Neural cell (in vitro differentiated cells): Measurements from ENCODE around the gene STPG3. TPM values are rescaled to one million over a fixed set of nuclear protein-coding genes. Genes with fewer than 3 reads are reported as not detected.

Experiments
- H2AFZ ChIP-seq: fragments of 200-600, 300-800 bp; sonication (generic), shearing (Covaris generic); 2 replicates; pipeline ENCODE4 v1.6.0; 2014; ENCODE audit warnings: low read depth, mild to moderate bottlenecking, antibody characterized with exemption, low read length, moderate library complexity
- H3F3A ChIP-seq: fragments of 200-600 bp; shearing (Covaris generic); 2 replicates; pipeline ENCODE4 v1.6.1; 2016; ENCODE audit warnings: mild to moderate bottlenecking, moderate library complexity, mixed read lengths, antibody characterized with exemption, low read length; ENCODE audit not compliant: insufficient read depth, poor library complexity, severe bottlenecking
- H3K27ac ChIP-seq: fragments of 200-600, 300-800 bp; sonication (generic), shearing (Covaris generic); 2 replicates; pipeline ENCODE4 v1.5.1; 2014; ENCODE audit warnings: mild to moderate bottlenecking, low read length, moderate library complexity
- H3K27me3 ChIP-seq: fragments of 300-800, 200-600 bp; sonication (generic), shearing (Covaris generic); 2 replicates; pipeline ENCODE4 v1.6.0; 2014; ENCODE audit warnings: mild to moderate bottlenecking, low read depth, low read length, moderate library complexity; ENCODE audit not compliant: insufficient read depth
- H3K36me3 ChIP-seq: fragments of 300-800, 200-600 bp; sonication (generic), shearing (Covaris generic); 2 replicates; pipeline ENCODE4 v1.5.1; 2014; ENCODE audit warnings: mild to moderate bottlenecking, antibody characterized with exemption, low read length, moderate library complexity; ENCODE audit not compliant: insufficient read depth
- H3K4me2 ChIP-seq: fragments of 300-800, 200-600 bp; sonication (generic), shearing (Covaris generic); 2 replicates; pipeline ENCODE4 v1.6.0; 2014; ENCODE audit warnings: mild to moderate bottlenecking, low read length
- H3K4me3 ChIP-seq: fragments of 300-800, 200-600 bp; sonication (generic), shearing (Covaris generic); 2 replicates; pipeline ENCODE4 v1.5.1; 2014; ENCODE audit warnings: mild to moderate bottlenecking, low read length, moderate library complexity
- H3K79me2 ChIP-seq: fragments of 200-600 bp; shearing (Covaris generic); replicated peaks from 2 replicates; pipeline ENCODE4 v1.6.0; 2014; ENCODE audit warnings: mild to moderate bottlenecking, low read length, moderate library complexity; ENCODE audit not compliant: insufficient read depth
- H3K9ac ChIP-seq: fragments of 300-800, 200-600 bp; sonication (generic), shearing (Covaris generic); 2 replicates; pipeline ENCODE4 v1.6.1; 2016; ENCODE audit warnings: mild to moderate bottlenecking, low read length, mixed read lengths
- H3K9me2 ChIP-seq: fragments of 200-600 bp; shearing (Covaris generic); 2 replicates; pipeline ENCODE4 v1.6.1; 2016; ENCODE audit warnings: mild to moderate bottlenecking, low read length, mixed read lengths; ENCODE audit not compliant: insufficient read depth
- H3K9me3 ChIP-seq: fragments of 200-600, 300-800 bp; sonication (generic), shearing (Covaris generic); 2 replicates; pipeline ENCODE4 v1.6.1; 2016; ENCODE audit warnings: mild to moderate bottlenecking, mixed run types, low read length, moderate library complexity, mixed read lengths
- H4K20me1 ChIP-seq: fragments of 200-600 bp; shearing (Covaris generic); 2 replicates; pipeline ENCODE4 v1.6.1; 2016; ENCODE audit warnings: mild to moderate bottlenecking, mixed run types; ENCODE audit not compliant: insufficient read depth
- CTCF ChIP-seq: fragments of 450-650 bp; IDR thresholded peaks from 2 replicates; pipeline ENCODE4 v1.5.1; 2014; ENCODE audit warnings: antibody characterized with exemption, mild to moderate bottlenecking, moderate library complexity; ENCODE audit not compliant: poor library complexity, severe bottlenecking
- EP300 ChIP-seq: fragments of 450-650 bp; conservative IDR thresholded peaks from 2 replicates; pipeline ENCODE4 v1.6.1; 2014; ENCODE audit warnings: antibody characterized with exemption, mild to moderate bottlenecking, moderate library complexity; ENCODE audit not compliant: poor library complexity, severe bottlenecking
- EZH2 ChIP-seq: fragments of 200-600, 300-800 bp; shearing (Covaris generic), sonication (generic); IDR thresholded peaks from 2 replicates; pipeline ENCODE4 v1.6.1; 2014; ENCODE audit warnings: antibody characterized with exemption, low read length, borderline replicate concordance, mild to moderate bottlenecking; ENCODE audit not compliant: insufficient read depth, poor library complexity, severe bottlenecking
- MXI1 ChIP-seq: fragments of 450-650 bp; conservative IDR thresholded peaks from 2 replicates; pipeline ENCODE4 v1.6.1; 2014; ENCODE audit warnings: antibody characterized with exemption, mild to moderate bottlenecking; ENCODE audit not compliant: poor library complexity, severe bottlenecking
- POLR2AphosphoS5 ChIP-seq: IDR thresholded peaks from 2 replicates; pipeline ENCODE4 v1.6.1; 2012
- RAD21 ChIP-seq: fragments of 450-650 bp; conservative IDR thresholded peaks from 2 replicates; pipeline ENCODE4 v1.6.1; 2014; ENCODE audit warnings: antibody characterized with exemption, mild to moderate bottlenecking, moderate library complexity
- SMC3 ChIP-seq: fragments of 450-650 bp; conservative IDR thresholded peaks from 2 replicates; pipeline ENCODE4 v1.6.1; 2014; ENCODE audit warnings: antibody characterized with exemption, mild to moderate bottlenecking, moderate library complexity; ENCODE audit not compliant: poor library complexity
- TAF1 ChIP-seq: IDR thresholded peaks from 2 replicates; pipeline ENCODE4 v1.6.1; 2012; ENCODE audit warnings: low read depth
- polyA plus RNA-seq: library from polyadenylated mRNA; depleted of rRNA; stranded (reverse); fragments of >200 nt; gene quantifications from 2 replicates; pipeline ENCODE4 v1.2.3, GENCODE V29; 2014
- TF ChIP-seq, protein P1 (sequence below): IDR thresholded peaks from 2 replicates; pipeline ENCODE4 v1.6.1; 2012; ENCODE audit warnings: borderline replicate concordance

Gene STPG3
- polyA plus RNA-seq, 1 donor from 2014 or later: not detected

- no peak overlapping the region for H3K9ac ChIP-seq
- H3K9me2 ChIP-seq: no peaks in the 10 kb centered on the region
- H3K4me3 ChIP-seq: no peak overlapping the region
- H3K79me2 ChIP-seq: no peaks in the 10 kb centered on the region
- no peaks in the 10 kb centered on the region for H3F3A ChIP-seq
- H2AFZ ChIP-seq: no peak overlapping the region
- no peaks in the 10 kb centered on the region for H3K27me3 ChIP-seq
- H3K4me2 ChIP-seq: no peak overlapping the region
- no peak for TF ChIP-seq EZH2
- TF ChIP-seq, protein P1, sequence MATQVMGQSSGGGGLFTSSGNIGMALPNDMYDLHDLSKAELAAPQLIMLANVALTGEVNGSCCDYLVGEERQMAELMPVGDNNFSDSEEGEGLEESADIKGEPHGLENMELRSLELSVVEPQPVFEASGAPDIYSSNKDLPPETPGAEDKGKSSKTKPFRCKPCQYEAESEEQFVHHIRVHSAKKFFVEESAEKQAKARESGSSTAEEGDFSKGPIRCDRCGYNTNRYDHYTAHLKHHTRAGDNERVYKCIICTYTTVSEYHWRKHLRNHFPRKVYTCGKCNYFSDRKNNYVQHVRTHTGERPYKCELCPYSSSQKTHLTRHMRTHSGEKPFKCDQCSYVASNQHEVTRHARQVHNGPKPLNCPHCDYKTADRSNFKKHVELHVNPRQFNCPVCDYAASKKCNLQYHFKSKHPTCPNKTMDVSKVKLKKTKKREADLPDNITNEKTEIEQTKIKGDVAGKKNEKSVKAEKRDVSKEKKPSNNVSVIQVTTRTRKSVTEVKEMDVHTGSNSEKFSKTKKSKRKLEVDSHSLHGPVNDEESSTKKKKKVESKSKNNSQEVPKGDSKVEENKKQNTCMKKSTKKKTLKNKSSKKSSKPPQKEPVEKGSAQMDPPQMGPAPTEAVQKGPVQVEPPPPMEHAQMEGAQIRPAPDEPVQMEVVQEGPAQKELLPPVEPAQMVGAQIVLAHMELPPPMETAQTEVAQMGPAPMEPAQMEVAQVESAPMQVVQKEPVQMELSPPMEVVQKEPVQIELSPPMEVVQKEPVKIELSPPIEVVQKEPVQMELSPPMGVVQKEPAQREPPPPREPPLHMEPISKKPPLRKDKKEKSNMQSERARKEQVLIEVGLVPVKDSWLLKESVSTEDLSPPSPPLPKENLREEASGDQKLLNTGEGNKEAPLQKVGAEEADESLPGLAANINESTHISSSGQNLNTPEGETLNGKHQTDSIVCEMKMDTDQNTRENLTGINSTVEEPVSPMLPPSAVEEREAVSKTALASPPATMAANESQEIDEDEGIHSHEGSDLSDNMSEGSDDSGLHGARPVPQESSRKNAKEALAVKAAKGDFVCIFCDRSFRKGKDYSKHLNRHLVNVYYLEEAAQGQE: no peak
- TF ChIP-seq CTCF: no peak
- TF ChIP-seq MXI1: no peak
- no peak for TF ChIP-seq EP300
- no peak for TF ChIP-seq SMC3
- TF ChIP-seq TAF1: no peak
- TF ChIP-seq RAD21: no peak
- TF ChIP-seq POLR2AphosphoS5: no peak
- H3K27ac ChIP-seq: no peak overlapping the region
- no peaks in the 10 kb centered on the region for H3K36me3 ChIP-seq
- H3K9me3 ChIP-seq: no peaks in the 10 kb centered on the region
- no peaks in the 10 kb centered on the region for H4K20me1 ChIP-seq
Observed at GRCh38 chr9:137233143-137233980, 17.7 kb upstream of the STPG3 start.

DNA sequence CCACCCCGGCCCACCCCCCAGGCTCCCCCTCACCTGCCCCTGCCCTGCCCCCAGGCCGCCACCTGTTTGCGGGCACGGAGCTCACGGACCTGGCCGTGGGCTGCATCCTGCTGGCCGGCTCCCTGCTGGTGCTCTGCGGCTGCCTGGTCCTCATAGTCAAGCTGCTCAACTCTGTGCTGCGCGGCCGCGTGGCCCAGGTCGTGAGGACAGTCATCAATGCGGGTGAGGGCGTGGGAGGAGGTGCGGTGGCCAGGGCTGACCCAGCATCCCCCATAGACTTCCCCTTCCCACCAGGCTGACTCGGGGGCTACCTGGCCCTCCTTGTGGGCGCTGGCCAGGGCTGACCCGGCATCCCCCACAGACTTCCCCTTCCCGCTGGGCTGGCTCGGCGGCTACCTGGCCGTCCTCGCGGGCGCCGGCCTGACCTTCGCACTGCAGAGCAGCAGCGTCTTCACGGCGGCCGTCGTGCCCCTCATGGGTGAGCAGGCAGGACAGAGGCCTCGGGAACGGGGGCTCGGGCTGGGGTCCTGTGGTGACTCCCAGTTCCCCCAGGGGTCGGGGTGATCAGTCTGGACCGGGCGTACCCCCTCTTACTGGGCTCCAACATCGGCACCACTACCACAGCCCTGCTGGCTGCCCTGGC is 16.9 kb upstream of the STPG3 start:
- TF ChIP-seq POLR2AphosphoS5 (no peak), MXI1 (no peak), EZH2 (no peak), EP300 (no peak), TAF1 (no peak), RAD21 (no peak), SMC3 (no peak), CTCF (no peak)
- TF ChIP-seq, protein P1: no peak
- Histone ChIP-seq H3K9me3 (no peaks in the 10 kb centered on the region), H3K27ac (no peak overlapping the region), H3F3A (no peaks in the 10 kb centered on the region), H3K4me2 (no peak overlapping the region), H3K79me2 (no peaks in the 10 kb centered on the region), H3K4me3 (no peak overlapping the region), H3K9ac (no peak overlapping the region), H3K27me3 (no peaks in the 10 kb centered on the region), H2AFZ (no peak overlapping the region), H4K20me1 (no peaks in the 10 kb centered on the region), H3K9me2 (no peaks in the 10 kb centered on the region), H3K36me3 (no peaks in the 10 kb centered on the region)
